GM18526 (cell line): ENCODE measurements around the gene BEND5.

ENCODE experiments used
- POLR2A ChIP-seq: IDR thresholded peaks from 3 replicates; pipeline ENCODE4 v1.6.1; 2011; ENCODE audit not compliant: insufficient read length; ENCODE audit errors: extremely low read depth

The BEND5 gene

GRCh38 chr1:48744032-48744431 lies 32.7 kb downstream of the BEND5 start:
- TF ChIP-seq POLR2A = no peak

GRCh38 chr1:48743480-48743879 lies 33.2 kb downstream of the BEND5 start:
- no peak for TF ChIP-seq POLR2A

GRCh38 chr1:48741380-48741779 lies 35.3 kb downstream of the BEND5 start:
- no peak for TF ChIP-seq POLR2A

GRCh38 chr1:48740621-48741020 lies 36.1 kb downstream of the BEND5 start:
- TF ChIP-seq POLR2A = no peak

- TF ChIP-seq POLR2A = no peak
Measured at GRCh38 chr1:48739091-48739490, 37.6 kb downstream of the BEND5 start.

GRCh38 chr1:48738356-48738755 lies 38.3 kb downstream of the BEND5 start:
- no peak for TF ChIP-seq POLR2A

- no peak for TF ChIP-seq POLR2A
Measured at GRCh38 chr1:48735796-48736195, 40.9 kb downstream of the BEND5 start.

GRCh38 chr1:48730164-48730910 lies 46.4 kb downstream of the BEND5 start:
- TF ChIP-seq POLR2A = no peak

- TF ChIP-seq POLR2A = no peak
Measured at GRCh38 chr1:48728584-48728983, 48.1 kb downstream of the BEND5 start.

- no peak for TF ChIP-seq POLR2A
Measured at GRCh38 chr1:48726557-48727215, 50.0 kb downstream of the BEND5 start.

GRCh38 chr1:48726139-48726538 lies 50.6 kb downstream of the BEND5 start:
- TF ChIP-seq POLR2A = no peak

GRCh38 chr1:48725341-48726046 lies 51.2 kb downstream of the BEND5 start:
- no peak for TF ChIP-seq POLR2A

GRCh38 chr1:48720929-48721328 lies 55.8 kb downstream of the BEND5 start:
- no peak for TF ChIP-seq POLR2A

- no peak for TF ChIP-seq POLR2A
Measured at GRCh38 chr1:48718705-48719104, 58.0 kb downstream of the BEND5 start.

GRCh38 chr1:48718116-48718630 lies 58.5 kb downstream of the BEND5 start:
- no peak for TF ChIP-seq POLR2A

GRCh38 chr1:48717082-48717481 lies 59.6 kb downstream of the BEND5 start:
- no peak for TF ChIP-seq POLR2A
